ENCODE data around the gene NR4A3. TPM values are rescaled to one million over a fixed set of nuclear protein-coding genes. Genes with fewer than 3 reads are reported as not detected.

NR4A3 gene
- total and polyA plus RNA-seq, 10 of the 15 experiments (the other 5 are each of a cell fraction or from before 2014, with no cell fraction given) = 0.04 to 2.1 (median 0.64) TPM; not detected in 1

GRCh38 chr9:99824378-99825171, 2.9 kb downstream of the NR4A3 start (continued):
- TF ChIP-seq NBN (IDR thresholded peaks at IDR 0.05) = peak; percentile 50; the same call in 1 of the 2 replicates
- 0 out of 2 replicates have a peak, but pooled peaks have one; percentile 27 for TF ChIP-seq BACH1 (IDR thresholded peaks at IDR 0.05; ENCODE audit: borderline replicate concordance)
- no peak for TF ChIP-seq EP300 (IDR thresholded peaks at IDR 0.05; ENCODE audit: borderline replicate concordance in 1 of 2, control insufficient read depth in 1 of 2, low read depth in 2 of 2, low read length in 2 of 2)
- no peak for TF ChIP-seq FOXK2 (IDR thresholded peaks at IDR 0.05)
- TF ChIP-seq BHLHE40 (IDR thresholded peaks at IDR 0.05; ENCODE audit: borderline replicate concordance in 1 of 2, low read depth in 2 of 2, low read length in 1 of 2) = peak in 1 of 2 experiments; percentile 58; a peak in 2 of 4 replicates
- peak in 1 of 2 experiments; percentile 48; a peak in 1 of 3 replicates for TF ChIP-seq EGR1 (IDR thresholded peaks at IDR 0.05; ENCODE audit: borderline replicate concordance in 1 of 2, low read depth in 2 of 2, low read length in 2 of 2)
- TF ChIP-seq SMARCA5 (IDR thresholded peaks at IDR 0.05) = peak; percentile 88; the same call in 1 of the 2 replicates
- peak; percentile 85; the same call in 1 of the 2 replicates for TF ChIP-seq NR2F1 (conservative IDR thresholded peaks at IDR 0.05)
- TF ChIP-seq SUPT20H (IDR thresholded peaks at IDR 0.05; ENCODE audit: borderline replicate concordance, control insufficient read depth, low read depth, low read length) = no peak
- no peak for TF ChIP-seq ASH2L (IDR thresholded peaks at IDR 0.05; ENCODE audit: borderline replicate concordance, low read depth)
- 0 out of 2 replicates have a peak, but pooled peaks have one; percentile 33 for TF ChIP-seq DPF2 (IDR thresholded peaks at IDR 0.05)
- TF ChIP-seq MEF2A (IDR thresholded peaks at IDR 0.05; ENCODE audit: insufficient read depth, low read depth, low read length) = no peak
- peak; percentile 70 for TF ChIP-seq RAD21 (IDR thresholded peaks at IDR 0.05; ENCODE audit: insufficient read depth, low read depth, low read length)
- peak; percentile 76 for TF ChIP-seq IKZF1 (conservative IDR thresholded peaks at IDR 0.05)
- TF ChIP-seq IKZF2 (IDR thresholded peaks at IDR 0.05) = peak in 1 of 2 experiments; percentile 64; a peak in 3 of 4 replicates

Measured in GM12878 (cell line).